ENCODE measurements around the gene EIF4G2.
A peak's percentile ranks its signal among the peaks of the same experiment; 100 is the strongest.

The EIF4G2 gene

GRCh38 chr11:10771457-10771856, 37.3 kb downstream of the EIF4G2 start:
- DNase-seq (ENCODE audit: low read depth, low spot score): no peak

GRCh38 chr11:10770626-10771254, 38.0 kb downstream of the EIF4G2 start:
- DNase-seq (ENCODE audit: low read depth, low spot score): no peak

GRCh38 chr11:10764412-10764811, 44.3 kb downstream of the EIF4G2 start:
- no peak for DNase-seq (ENCODE audit: low read depth, low spot score)

GRCh38 chr11:10763766-10764165, 45.0 kb downstream of the EIF4G2 start:
- DNase-seq (ENCODE audit: low read depth, low spot score): no peak

- no peak for DNase-seq (ENCODE audit: low read depth, low spot score)
These were observed 45.8 kb downstream of the EIF4G2 start for GRCh38 chr11:10762913-10763421.

- no peak for DNase-seq (ENCODE audit: low read depth, low spot score)
These were observed 46.5 kb downstream of the EIF4G2 start for GRCh38 chr11:10762185-10762584.

GRCh38 chr11:10761085-10761698, 47.5 kb downstream of the EIF4G2 start:
- no peak for DNase-seq (ENCODE audit: low read depth, low spot score)

GRCh38 chr11:10758957-10759356, 49.8 kb downstream of the EIF4G2 start:
- DNase-seq (ENCODE audit: low read depth, low spot score): no peak

GRCh38 chr11:10752486-10752885, 56.2 kb downstream of the EIF4G2 start:
- DNase-seq (ENCODE audit: low read depth, low spot score): no peak

GRCh38 chr11:10752061-10752460, 56.7 kb downstream of the EIF4G2 start:
- no peak for DNase-seq (ENCODE audit: low read depth, low spot score)

- no peak for DNase-seq (ENCODE audit: low read depth, low spot score)
These were observed 57.2 kb downstream of the EIF4G2 start for GRCh38 chr11:10751581-10751940.

GRCh38 chr11:10750838-10751580, 57.7 kb downstream of the EIF4G2 start, which contains the start of gene CTR9:
Gene CTR9, plus strand, starts transcription at chr11:10751246. Its CDS starts 167 bp downstream, at chr11:10751413.
- DNase-seq (ENCODE audit: low read depth, low spot score): peak; percentile 85

GRCh38 chr11:10749476-10749875, 59.2 kb downstream of the EIF4G2 start:
- no peak for DNase-seq (ENCODE audit: low read depth, low spot score)

- DNase-seq (ENCODE audit: low read depth, low spot score): no peak
These were observed 61.0 kb downstream of the EIF4G2 start for GRCh38 chr11:10747733-10748132.
